ENCODE measurements around the gene NEGR1. TPM values are rescaled to one million over a fixed set of nuclear protein-coding genes. Genes with fewer than 3 reads are reported as not detected.

Gene NEGR1
- total RNA-seq, 1 experiment from 2014 or later, result 2.9 TPM

DNA sequence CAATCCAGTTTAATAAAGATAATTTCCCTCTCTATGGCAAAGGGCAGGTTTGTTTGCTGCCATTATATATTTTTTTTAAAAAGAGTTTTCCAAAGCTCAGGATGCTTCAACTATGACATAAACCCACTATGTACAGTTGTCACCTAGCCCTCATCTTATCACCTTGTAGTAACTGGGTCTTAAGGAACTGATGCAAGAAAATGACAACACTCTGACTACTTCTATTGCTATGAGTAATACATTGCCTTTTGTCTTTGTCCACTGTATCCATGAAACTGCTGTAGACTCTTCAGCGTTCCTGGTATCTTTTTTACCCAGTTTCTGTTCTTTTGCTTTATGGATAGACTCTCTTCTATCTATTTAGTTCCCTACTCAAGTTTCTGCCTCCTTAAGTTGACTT, 586.5 kb downstream of the NEGR1 start:
- no peaks in the 10 kb centered on the region for H3K27me3 Mint-ChIP-seq (ENCODE audit: low read depth)
- H3K9me3 Mint-ChIP-seq, result peaks cover 4% of the 10 kb centered on the region
- ATAC-seq (no peak), DNase-seq (ENCODE audit: low spot score) (no peak)
- no peaks in the 10 kb centered on the region for H3K36me3 Mint-ChIP-seq
- ChIA-PET POLR2A (interaction anchor here (0.6 kb wide), 1 partner anchor 1017 kb away, joined by 3 read pairs; no protein-coding TSS in a partner anchor), CTCF (no interaction called here)
- H3K27ac Mint-ChIP-seq, result no peak overlapping the region
- no peaks in the 10 kb centered on the region for H3K4me1 Mint-ChIP-seq
- no peak for TF ChIP-seq JUN (CRISPR knock-in tag; IDR thresholded peaks at IDR 0.05)
- H3K4me3 Mint-ChIP-seq, result no peak overlapping the region

DNA sequence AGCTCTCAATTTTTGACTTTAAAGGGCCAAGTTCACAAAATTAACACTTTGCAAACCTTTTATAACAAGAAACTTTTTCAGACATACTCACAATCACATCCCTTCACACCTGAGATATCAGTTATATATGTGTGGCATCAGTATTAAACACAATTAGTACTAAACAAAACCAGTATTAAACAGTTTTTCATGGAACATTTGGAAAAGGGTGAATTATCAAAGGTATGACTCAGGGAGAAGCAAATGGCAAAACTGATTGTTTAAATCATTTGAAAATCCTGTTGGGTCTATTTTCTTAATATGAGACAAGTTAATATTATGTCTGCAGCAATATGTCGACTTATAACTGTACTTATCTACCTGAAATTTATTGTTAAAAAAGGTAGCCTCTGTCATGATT, 587.3 kb downstream of the NEGR1 start:
- no peaks in the 10 kb centered on the region for H3K27me3 Mint-ChIP-seq (ENCODE audit: low read depth)
- no peak for ATAC-seq
- peaks cover 4% of the 10 kb centered on the region for H3K9me3 Mint-ChIP-seq
- no peaks in the 10 kb centered on the region for H3K4me1 Mint-ChIP-seq
- ChIA-PET CTCF (no interaction called here), POLR2A (interaction anchor here (0.6 kb wide), 1 partner anchor 1018 kb away, joined by 3 read pairs; no protein-coding TSS in a partner anchor)
- no peak overlapping the region for H3K4me3 Mint-ChIP-seq
- TF ChIP-seq CREM (CRISPR knock-in tag; IDR thresholded peaks at IDR 0.05) (no peak), ZNF512 (CRISPR knock-in tag; IDR thresholded peaks at IDR 0.05; ENCODE audit: borderline replicate concordance) (no peak), MXD4 (CRISPR knock-in tag; IDR thresholded peaks at IDR 0.05; ENCODE audit: borderline replicate concordance) (no peak), AFF4 (CRISPR knock-in tag; IDR thresholded peaks at IDR 0.05; ENCODE audit: borderline replicate concordance) (no peak), ZNF138 (CRISPR knock-in tag; conservative IDR thresholded peaks at IDR 0.05) (no peak), ZNF396 (CRISPR knock-in tag; IDR thresholded peaks at IDR 0.05; ENCODE audit: borderline replicate concordance) (no peak), IRF2 (CRISPR knock-in tag; IDR thresholded peaks at IDR 0.05; ENCODE audit: borderline replicate concordance, low read depth) (no peak), NR1H2 (CRISPR knock-in tag; IDR thresholded peaks at IDR 0.05) (no peak), ERG (CRISPR knock-in tag; IDR thresholded peaks at IDR 0.05) (no peak), CBFB (CRISPR knock-in tag; IDR thresholded peaks at IDR 0.05; ENCODE audit: low read depth) (no peak), E2F5 (CRISPR knock-in tag; IDR thresholded peaks at IDR 0.05) (no peak), TCF7 (CRISPR knock-in tag; IDR thresholded peaks at IDR 0.05; ENCODE audit: low read depth) (no peak), ZMAT4 (CRISPR knock-in tag; IDR thresholded peaks at IDR 0.05) (no peak), ELF4 (CRISPR knock-in tag; IDR thresholded peaks at IDR 0.05; ENCODE audit: low read depth) (no peak), NFYB (CRISPR knock-in tag; conservative IDR thresholded peaks at IDR 0.05; ENCODE audit: low read depth) (no peak), E2F4 (CRISPR knock-in tag; IDR thresholded peaks at IDR 0.05; ENCODE audit: borderline replicate concordance, low read depth) (no peak)
- DNase-seq (ENCODE audit: low spot score), result no peak
- H3K27ac Mint-ChIP-seq, result no peak overlapping the region
- H3K36me3 Mint-ChIP-seq, result no peaks in the 10 kb centered on the region
